PC-9 (cell line): ENCODE results near the gene RNF145. TPM values are rescaled to one million over a fixed set of nuclear protein-coding genes. Genes with fewer than 3 reads are reported as not detected.
A peak's percentile ranks its signal among the peaks of the same experiment; 100 is the strongest.

Experiments
- BruUV-seq: library from RNA; stranded (reverse); fragments of 400-500 nt; replicated peaks from 2 replicates; lab custom pipeline; 2021; lab: Mats Ljungman, UMichigan
- CTCF ChIA-PET: fragments of 300-600 bp; sonication (Branson Sonifier 250); formaldehyde crosslinking; loops from one replicate; lab custom pipeline; 2022; ENCODE audit warnings: antibody characterized with exemption; lab: Charles Lee
- POLR2A ChIA-PET: fragments of 300-600 bp; sonication (Branson Sonifier 250); formaldehyde crosslinking; loops from one replicate; lab custom pipeline; 2022; ENCODE audit warnings: antibody characterized with exemption; ENCODE audit not compliant: unreplicated experiment; lab: Charles Lee
- DNase-seq, 2 experiments: peaks; one replicate each; pipeline versions ENCODE4 v3.0.0 to v3.0.0-alpha.2; 2015 to 2022; ENCODE audit warnings: mixed read lengths in 1 of 2
- H2AFZ ChIP-seq: fragments of 200-600 bp; sonication (generic); 2 replicates; pipeline ENCODE4 v1.8.1; 2017; ENCODE audit warnings: antibody characterized with exemption
- H3F3A ChIP-seq: fragments of 200-600 bp; sonication (generic); 2 replicates; pipeline ENCODE4 v1.8.1; 2017; ENCODE audit warnings: antibody characterized with exemption, mild to moderate bottlenecking, low read depth; ENCODE audit not compliant: insufficient read depth
- H3K27ac ChIP-seq: fragments of 200-600 bp; sonication (generic); 2 replicates; pipeline ENCODE4 v1.6.1; 2016; ENCODE audit warnings: mixed run types
- H3K27me3 ChIP-seq: fragments of 200-600 bp; sonication (generic); 2 replicates; pipeline ENCODE4 v1.6.1; 2016; ENCODE audit warnings: low read depth, mixed run types; ENCODE audit not compliant: insufficient read depth
- H3K36me3 ChIP-seq: fragments of 200-600 bp; sonication (generic); 2 replicates; pipeline ENCODE4 v1.6.1; 2016; ENCODE audit warnings: low read depth, mixed run types
- H3K4me1 ChIP-seq: fragments of 200-600 bp; sonication (generic); replicated peaks from 2 replicates; pipeline ENCODE4 v1.6.1; 2016; ENCODE audit warnings: mixed run types; ENCODE audit not compliant: insufficient read depth
- H3K4me2 ChIP-seq: fragments of 200-600 bp; sonication (generic); 2 replicates; pipeline ENCODE4 v1.6.1; 2017; ENCODE audit warnings: mixed run types
- H3K4me3 ChIP-seq: fragments of 200-600 bp; sonication (generic); 2 replicates; pipeline ENCODE4 v1.6.1; 2016; ENCODE audit warnings: mixed run types
- H3K79me2 ChIP-seq: fragments of 200-600 bp; sonication (generic); 2 replicates; pipeline ENCODE4 v1.6.1; 2017; ENCODE audit warnings: low read depth, mixed run types
- H3K9me2 ChIP-seq: fragments of 200-600 bp; sonication (generic); 2 replicates; pipeline ENCODE4 v1.8.1; 2017; ENCODE audit warnings: mild to moderate bottlenecking; ENCODE audit not compliant: insufficient read depth
- H3K9me3 ChIP-seq: fragments of 200-600 bp; sonication (generic); 2 replicates; pipeline ENCODE4 v1.8.1; 2016; ENCODE audit warnings: low read depth; ENCODE audit not compliant: insufficient read depth
- H4K20me1 ChIP-seq: fragments of 200-600 bp; sonication (generic); 2 replicates; pipeline ENCODE4 v1.8.1; 2017; ENCODE audit not compliant: insufficient read depth
- CTCF ChIP-seq: fragments of 200-600 bp; sonication (generic); conservative IDR thresholded peaks from 2 replicates; pipeline ENCODE4 v1.6.1; 2017; ENCODE audit warnings: mixed run types, antibody characterized with exemption, mild to moderate bottlenecking, moderate library complexity
- EZH2 ChIP-seq: fragments of 200-600 bp; sonication (generic); IDR thresholded peaks from 2 replicates; pipeline ENCODE4 v1.8.0; 2017; ENCODE audit warnings: antibody characterized with exemption, low read depth
- intact Hi-C: fragments of 100-400 bp; cut with micrococcal nuclease; formaldehyde crosslinking; loops from one replicate; pipeline ENCODE4 v1.10.0; 2022; ENCODE audit not compliant: unreplicated experiment
- total RNA-seq: library from RNA; stranded (reverse); gene quantifications from 2 replicates; pipeline ENCODE4 v1.2.3, GENCODE V29; 2021

The RNF145 gene
- total RNA-seq, 1 experiment from 2014 or later, result 54.5 TPM

GRCh38 chr5:159157552-159157951, 51.8 kb downstream of the RNF145 start:
- Histone ChIP-seq H4K20me1 (peaks cover 12% of the 10 kb centered on the region; the same call in 1 of the 2 replicates), H3K79me2 (no peaks in the 10 kb centered on the region), H3K27ac (no peak overlapping the region), H3K27me3 (no peaks in the 10 kb centered on the region), H3K9me2 (no peaks in the 10 kb centered on the region), H3F3A (peaks cover 12% of the 10 kb centered on the region), H3K36me3 (peaks cover 29% of the 10 kb centered on the region), H3K4me3 (no peak overlapping the region), H3K4me1 (no peaks in the 10 kb centered on the region), H3K9me3 (no peaks in the 10 kb centered on the region), H3K4me2 (no peak overlapping the region), H2AFZ (no peak overlapping the region)
- intact Hi-C loops, result loop anchor here (1.0 to 10.0 kb wide), 6 partner anchors 106 to 829 kb away; partner anchors contain the start of genes ADRA1B and UBLCP1
- DNase-seq, result no peak
- BruUV-seq, result no TSS peak
- ChIA-PET POLR2A (no interaction called here), CTCF (interaction anchor here (0.6 to 1.4 kb wide), 7 partner anchors 17 to 1236 kb away, joined by 3 to 13 read pairs (median 5); no protein-coding TSS in a partner anchor)
- TF ChIP-seq EZH2 (no peak), CTCF (no peak)

GRCh38 chr5:159156426-159157238, 52.7 kb downstream of the RNF145 start:
- Histone ChIP-seq H3K4me3 (no peak overlapping the region), H4K20me1 (peaks cover 12% of the 10 kb centered on the region; the same call in 1 of the 2 replicates), H3F3A (peaks cover 12% of the 10 kb centered on the region), H3K4me2 (no peak overlapping the region), H3K4me1 (no peaks in the 10 kb centered on the region), H3K27me3 (no peaks in the 10 kb centered on the region), H3K9me2 (no peaks in the 10 kb centered on the region), H2AFZ (no peak overlapping the region), H3K9me3 (no peaks in the 10 kb centered on the region), H3K79me2 (no peaks in the 10 kb centered on the region), H3K36me3 (peaks cover 26% of the 10 kb centered on the region), H3K27ac (peak overlapping the region; percentile 25; the same call in 1 of the 2 replicates)
- POLR2A ChIA-PET, result no interaction called here
- CTCF ChIA-PET, result interaction anchor here (0.6 to 1.5 kb wide), 11 partner anchors 18 to 1237 kb away, joined by 3 to 13 read pairs (median 4); no protein-coding TSS in a partner anchor
- intact Hi-C loops, result loop anchor here (1.0 to 10.0 kb wide), 7 partner anchors 107 to 830 kb away; partner anchors contain the start of genes ADRA1B and UBLCP1
- peak; percentile 38 to 42 for DNase-seq
- BruUV-seq, result no TSS peak
- TF ChIP-seq EZH2, result no peak
- peak; percentile 92 for TF ChIP-seq CTCF

- Histone ChIP-seq H2AFZ (no peak overlapping the region), H3F3A (peaks cover 9% of the 10 kb centered on the region), H3K9me2 (no peaks in the 10 kb centered on the region), H3K79me2 (no peaks in the 10 kb centered on the region), H3K27me3 (no peaks in the 10 kb centered on the region), H3K4me1 (no peaks in the 10 kb centered on the region), H3K9me3 (no peaks in the 10 kb centered on the region), H3K36me3 (peaks cover 26% of the 10 kb centered on the region), H3K27ac (no peak overlapping the region), H3K4me2 (no peak overlapping the region), H3K4me3 (no peak overlapping the region), H4K20me1 (peaks cover 12% of the 10 kb centered on the region; the same call in 1 of the 2 replicates)
- DNase-seq, result no peak
- CTCF ChIA-PET, result interaction anchor here (1.1 to 1.5 kb wide), 4 partner anchors 52 to 831 kb away, joined by 4 to 13 read pairs (median 4); no protein-coding TSS in a partner anchor
- BruUV-seq, result no TSS peak
- TF ChIP-seq CTCF, result no peak
- no peak for TF ChIP-seq EZH2
- intact Hi-C loops, result loop anchor here (1.0 to 10.0 kb wide), 5 partner anchors 130 to 831 kb away; partner anchors contain the start of gene ADRA1B
- POLR2A ChIA-PET, result no interaction called here
These were observed 53.4 kb downstream of the RNF145 start for GRCh38 chr5:159155960-159156359.
